Mesenchymal stem cell (in vitro differentiated cells and primary cell): ENCODE data around the gene THNSL1.

Source experiments
- DNase-seq: peaks from one replicate; pipeline ENCODE4 v3.0.0-alpha.2; 2013
- H2AFZ ChIP-seq: one replicate; pipeline ENCODE4 v1.6.1; 2013; ENCODE audit warnings: low read depth, mild to moderate bottlenecking, control low read depth, inconsistent platforms, low read length, moderate library complexity
- H2AK5ac ChIP-seq: 2 replicates; pipeline ENCODE4 v1.6.1; 2013; ENCODE audit warnings: low read length, moderate library complexity, mild to moderate bottlenecking, inconsistent platforms; ENCODE audit not compliant: severe bottlenecking
- H2BK120ac ChIP-seq: one replicate; pipeline ENCODE4 v1.6.1; 2013; ENCODE audit warnings: low read depth, mild to moderate bottlenecking, inconsistent platforms, low read length, moderate library complexity
- H2BK12ac ChIP-seq, 2 experiments: one replicate each; pipeline ENCODE4 v1.6.1; 2013; ENCODE audit warnings: inconsistent platforms in 2 of 2, low read length in 2 of 2, mild to moderate bottlenecking in 2 of 2, moderate library complexity in 2 of 2, control low read depth in 1 of 2
- H2BK15ac ChIP-seq: one replicate; pipeline ENCODE4 v1.6.1; 2013; ENCODE audit warnings: mild to moderate bottlenecking, low read depth, inconsistent platforms; ENCODE audit not compliant: poor library complexity, severe bottlenecking
- H2BK5ac ChIP-seq: 2 replicates; pipeline ENCODE4 v1.6.1; 2013; ENCODE audit warnings: low read depth, mild to moderate bottlenecking, low read length, control low read depth, inconsistent platforms; ENCODE audit not compliant: poor library complexity, severe bottlenecking
- H3K14ac ChIP-seq, 2 experiments: one replicate each; pipeline ENCODE4 v1.6.1; 2013; ENCODE audit warnings: inconsistent platforms in 2 of 2, low read length in 2 of 2, control low read depth in 1 of 2, mild to moderate bottlenecking in 1 of 2, moderate library complexity in 1 of 2
- H3K18ac ChIP-seq, 2 experiments: one replicate each; pipeline ENCODE4 v1.6.1; 2013; ENCODE audit warnings: inconsistent platforms in 2 of 2, low read length in 2 of 2, control low read depth in 1 of 2, low read depth in 1 of 2, mild to moderate bottlenecking in 1 of 2
- H3K23ac ChIP-seq, 2 experiments: one replicate each; pipeline ENCODE4 v1.6.1; 2013; ENCODE audit warnings: inconsistent platforms in 2 of 2, low read length in 2 of 2, mild to moderate bottlenecking in 2 of 2, moderate library complexity in 2 of 2, control low read depth in 1 of 2
- H3K27ac ChIP-seq: 2 replicates; pipeline ENCODE4 v1.5.1; 2013; ENCODE audit warnings: mild to moderate bottlenecking, moderate library complexity, low read length, control low read depth, inconsistent platforms; ENCODE audit not compliant: poor library complexity, severe bottlenecking
- H3K27me3 ChIP-seq, 2 experiments: 2 replicates each; pipeline versions ENCODE4 v1.6.1 to v1.7.0; 2013; ENCODE audit warnings: low read length in 2 of 2, mild to moderate bottlenecking in 2 of 2, moderate library complexity in 2 of 2, control low read depth in 1 of 2, inconsistent platforms in 1 of 2; ENCODE audit not compliant: control insufficient read depth in 1 of 2, insufficient read depth in 1 of 2
- H3K36me3 ChIP-seq, 2 experiments: 2 replicates each; pipeline versions ENCODE4 v1.6.1 to v1.7.0; 2013; ENCODE audit warnings: low read length in 2 of 2, control low read depth in 1 of 2, inconsistent platforms in 1 of 2, low read depth in 1 of 2, mild to moderate bottlenecking in 1 of 2; ENCODE audit not compliant: insufficient read depth in 2 of 2, control insufficient read depth in 1 of 2
- H3K4ac ChIP-seq, 2 experiments: one replicate each; pipeline ENCODE4 v1.6.1; 2013; ENCODE audit warnings: inconsistent platforms in 2 of 2, low read length in 2 of 2, mild to moderate bottlenecking in 2 of 2, moderate library complexity in 2 of 2, control low read depth in 1 of 2, low read depth in 1 of 2
- H3K4me1 ChIP-seq: 2 replicates; pipeline ENCODE4 v1.6.1; 2013; ENCODE audit warnings: low read depth, low read length, control low read depth; ENCODE audit not compliant: control insufficient read depth, insufficient read depth
- H3K4me2 ChIP-seq: 2 replicates; pipeline ENCODE4 v1.6.1; 2013; ENCODE audit warnings: low read length, mild to moderate bottlenecking, inconsistent platforms; ENCODE audit not compliant: poor library complexity, severe bottlenecking
- H3K4me3 ChIP-seq, 2 experiments: 2 replicates each; pipeline versions ENCODE4 v1.5.1 to v1.7.0; 2013; ENCODE audit warnings: low read length in 2 of 2, mild to moderate bottlenecking in 2 of 2, control low read depth in 1 of 2, low read depth in 1 of 2; ENCODE audit not compliant: insufficient read depth in 1 of 2
- H3K79me1 ChIP-seq: replicated peaks from 2 replicates; pipeline ENCODE4 v1.6.1; 2013; ENCODE audit warnings: mild to moderate bottlenecking, control low read depth, low read length, inconsistent platforms; ENCODE audit not compliant: poor library complexity, severe bottlenecking
- H3K9ac ChIP-seq: 2 replicates; pipeline ENCODE4 v1.7.0; 2013; ENCODE audit warnings: mild to moderate bottlenecking, low read length, moderate library complexity
- H3K9me3 ChIP-seq: 2 replicates; pipeline ENCODE4 v1.7.0; 2013; ENCODE audit warnings: mild to moderate bottlenecking, low read length; ENCODE audit not compliant: control insufficient read depth
- H4K8ac ChIP-seq: one replicate; pipeline ENCODE4 v1.6.1; 2013; ENCODE audit warnings: inconsistent platforms, mild to moderate bottlenecking, low read length, moderate library complexity
- H4K91ac ChIP-seq: one replicate; pipeline ENCODE4 v1.6.1; 2013; ENCODE audit warnings: mild to moderate bottlenecking, low read length, inconsistent platforms
- WGBS: methylation state at CpG from one replicate; pipeline ENCODE4 v1.1.7; 2013; ENCODE audit warnings: mixed read lengths; 5-methylcytosine and 5-hydroxymethylcytosine counted together

Gene THNSL1

GRCh38 chr10:25047088-25047487, 30.7 kb downstream of the THNSL1 start:
- Histone ChIP-seq H3K9ac (no peak overlapping the region), H2AK5ac (no peak overlapping the region), H4K91ac (no peak overlapping the region), H3K79me1 (no peaks in the 10 kb centered on the region), H2BK120ac (no peak overlapping the region), H3K14ac (no peak overlapping the region), H2BK5ac (no peak overlapping the region), H2BK12ac (no peak overlapping the region), H3K4me3 (no peak overlapping the region), H3K27ac (no peak overlapping the region), H4K8ac (no peak overlapping the region), H2AFZ (no peak overlapping the region), H3K36me3 (no peaks in the 10 kb centered on the region), H3K4me2 (no peak overlapping the region), H3K4me1 (no peaks in the 10 kb centered on the region), H2BK15ac (no peak overlapping the region), H3K18ac (no peak overlapping the region), H3K4ac (no peak overlapping the region), H3K9me3 (peaks cover 4% of the 10 kb centered on the region), H3K27me3 (peaks cover 0 to 10% of the 10 kb centered on the region in 2 experiments), H3K23ac (no peak overlapping the region)
- WGBS = 71% methylated on average over 2 of the region's 2 CpGs
- DNase-seq = no peak

GRCh38 chr10:25047591-25048301, 31.3 kb downstream of the THNSL1 start:
- H2BK12ac ChIP-seq = no peak overlapping the region
- no peak overlapping the region for H3K4ac ChIP-seq
- no peak overlapping the region for H4K91ac ChIP-seq
- peaks cover 4% of the 10 kb centered on the region for H3K9me3 ChIP-seq
- H3K4me2 ChIP-seq = no peak overlapping the region
- H3K27ac ChIP-seq = no peak overlapping the region
- no peak overlapping the region for H2BK5ac ChIP-seq
- no peaks in the 10 kb centered on the region for H3K79me1 ChIP-seq
- H3K36me3 ChIP-seq = no peaks in the 10 kb centered on the region
- no peak overlapping the region for H3K18ac ChIP-seq
- H4K8ac ChIP-seq = no peak overlapping the region
- no peak overlapping the region for H2BK15ac ChIP-seq
- H3K4me3 ChIP-seq = peak overlapping the region in 1 of 2 experiments; percentile 48
- H2BK120ac ChIP-seq = no peak overlapping the region
- H2AFZ ChIP-seq = no peak overlapping the region
- peak; percentile 3 for DNase-seq
- H3K14ac ChIP-seq = no peak overlapping the region
- H2AK5ac ChIP-seq = no peak overlapping the region
- no peak overlapping the region for H3K9ac ChIP-seq
- no peak overlapping the region for H3K23ac ChIP-seq
- H3K4me1 ChIP-seq = no peaks in the 10 kb centered on the region
- H3K27me3 ChIP-seq = peaks cover 0 to 10% of the 10 kb centered on the region in 2 experiments
- 84% methylated on average over 3 of the region's 4 CpGs for WGBS

GRCh38 chr10:25048450-25048849, 32.0 kb downstream of the THNSL1 start:
- Histone ChIP-seq H3K9ac (no peak overlapping the region), H2AK5ac (no peak overlapping the region), H3K18ac (no peak overlapping the region), H4K91ac (no peak overlapping the region), H2BK5ac (no peak overlapping the region), H3K36me3 (no peaks in the 10 kb centered on the region), H3K4me3 (peak overlapping the region in 1 of 2 experiments; percentile 48), H3K79me1 (no peaks in the 10 kb centered on the region), H3K4me1 (no peaks in the 10 kb centered on the region), H2AFZ (no peak overlapping the region), H2BK12ac (no peak overlapping the region), H2BK120ac (no peak overlapping the region), H3K27me3 (peaks cover 0 to 10% of the 10 kb centered on the region in 2 experiments), H3K9me3 (peaks cover 4% of the 10 kb centered on the region), H3K4me2 (no peak overlapping the region), H3K27ac (no peak overlapping the region), H3K4ac (no peak overlapping the region), H3K14ac (no peak overlapping the region), H4K8ac (no peak overlapping the region), H3K23ac (no peak overlapping the region), H2BK15ac (no peak overlapping the region)
- WGBS = 77% methylated on average over 5 of the region's 5 CpGs
- DNase-seq = no peak

- Histone ChIP-seq H3K14ac (no peak overlapping the region), H3K27ac (no peak overlapping the region), H2BK15ac (no peak overlapping the region), H3K27me3 (peaks cover 0 to 7% of the 10 kb centered on the region in 2 experiments), H3K4me2 (no peak overlapping the region), H2AK5ac (no peak overlapping the region), H3K9ac (no peak overlapping the region), H3K4ac (no peak overlapping the region), H3K4me1 (no peaks in the 10 kb centered on the region), H3K18ac (no peak overlapping the region), H2BK5ac (no peak overlapping the region), H3K36me3 (no peaks in the 10 kb centered on the region), H3K79me1 (no peaks in the 10 kb centered on the region), H2AFZ (no peak overlapping the region), H3K9me3 (peaks cover 4% of the 10 kb centered on the region), H2BK120ac (no peak overlapping the region), H2BK12ac (no peak overlapping the region), H4K8ac (no peak overlapping the region), H3K4me3 (no peak overlapping the region), H4K91ac (no peak overlapping the region), H3K23ac (no peak overlapping the region)
- 100% methylated on average over 2 of the region's 2 CpGs for WGBS
- no peak for DNase-seq
Observed at GRCh38 chr10:25049966-25050365, 33.6 kb downstream of the THNSL1 start.
